Naive thymus-derived CD4-positive, alpha-beta T cell (primary cell): ENCODE results near the gene TNFAIP2. TPM values are rescaled to one million over a fixed set of nuclear protein-coding genes. Genes with fewer than 3 reads are reported as not detected.

ENCODE experiments used
- ATAC-seq: fragments of 150-1000 bp; cut with Tn5 transposase; 2 replicates; pipeline ENCODE4 v1.10.0; 2021; ENCODE audit warnings: mild to moderate bottlenecking, moderate library complexity
- CTCF ChIA-PET: fragments of 350-600 bp; sonication (Branson Sonifier 250); formaldehyde crosslinking; loops from one replicate; lab custom pipeline; 2021; ENCODE audit warnings: antibody characterized with exemption; lab: Charles Lee
- POLR2A ChIA-PET: fragments of 350-600 bp; sonication (Branson Sonifier 250); formaldehyde crosslinking; loops from one replicate; lab custom pipeline; 2021; ENCODE audit warnings: antibody characterized with exemption, inconsistent platforms; lab: Charles Lee
- DNase-seq, 9 donors: peaks; one replicate each; pipeline versions ENCODE4 v3.0.0 to v3.0.0-alpha.2; 2020 to 2022; ENCODE audit warnings: mixed read lengths in 1 of 9
- H3K27ac ChIP-seq: one replicate; pipeline ENCODE4 v1.7.0; 2013; ENCODE audit warnings: mild to moderate bottlenecking, low read depth, low read length, moderate library complexity
- H3K27me3 ChIP-seq, 2 donors: one replicate each; pipeline ENCODE4 v1.7.0; 2013; ENCODE audit warnings: low read length in 2 of 2, mild to moderate bottlenecking in 2 of 2, moderate library complexity in 2 of 2; ENCODE audit not compliant: control insufficient read depth in 2 of 2, insufficient read depth in 2 of 2
- H3K36me3 ChIP-seq, 3 experiments: 1 replicate in 2 of 3; 2 replicates in 1 of 3; pipeline ENCODE4 v1.7.0; 2013; ENCODE audit warnings: low read length in 3 of 3, mild to moderate bottlenecking in 3 of 3, moderate library complexity in 1 of 3; ENCODE audit not compliant: insufficient read depth in 3 of 3, control insufficient read depth in 2 of 3
- H3K4me1 ChIP-seq, 2 donors: one replicate each; pipeline ENCODE4 v1.7.0; 2013; ENCODE audit warnings: low read length in 2 of 2, mild to moderate bottlenecking in 2 of 2, moderate library complexity in 1 of 2; ENCODE audit not compliant: control insufficient read depth in 2 of 2, insufficient read depth in 2 of 2
- H3K4me3 ChIP-seq: 2 replicates; pipeline ENCODE4 v1.7.0; 2013; ENCODE audit warnings: mild to moderate bottlenecking, low read length
- H3K9me3 ChIP-seq, 3 experiments: 1 replicate in 2 of 3; 2 replicates in 1 of 3; pipeline ENCODE4 v1.7.0; 2013; ENCODE audit warnings: low read length in 3 of 3; ENCODE audit not compliant: control insufficient read depth in 2 of 3
- H3K27ac Mint-ChIP-seq, 9 donors: one replicate each; pipeline ENCODE4 v1.8.0; 2020 to 2022; ENCODE audit warnings: mixed read lengths in 9 of 9, mild to moderate bottlenecking in 8 of 9, moderate library complexity in 5 of 9, inconsistent platforms in 2 of 9
- H3K27me3 Mint-ChIP-seq, 5 donors: one replicate each; pipeline ENCODE4 v1.8.0; 2021 to 2022; ENCODE audit warnings: mixed read lengths in 5 of 5, mild to moderate bottlenecking in 1 of 5
- H3K36me3 Mint-ChIP-seq, 5 donors: one replicate each; pipeline ENCODE4 v1.8.0; 2020 to 2022; ENCODE audit warnings: mixed read lengths in 5 of 5, mild to moderate bottlenecking in 3 of 5, inconsistent platforms in 1 of 5
- H3K4me1 Mint-ChIP-seq, 7 donors: one replicate each; pipeline ENCODE4 v1.8.0; 2020 to 2022; ENCODE audit warnings: mixed read lengths in 7 of 7, mild to moderate bottlenecking in 3 of 7, inconsistent platforms in 1 of 7
- H3K4me3 Mint-ChIP-seq, 10 donors: one replicate each; pipeline ENCODE4 v1.8.0; 2020 to 2022; ENCODE audit warnings: mild to moderate bottlenecking in 10 of 10, mixed read lengths in 10 of 10, moderate library complexity in 6 of 10, inconsistent platforms in 2 of 10
- H3K9me3 Mint-ChIP-seq, 11 donors: one replicate each; pipeline ENCODE4 v1.8.0; 2020 to 2022; ENCODE audit warnings: mixed read lengths in 11 of 11, mild to moderate bottlenecking in 4 of 11, inconsistent platforms in 1 of 11, moderate library complexity in 1 of 11
- intact Hi-C, 2 donors: fragments of 100-400 bp; cut with micrococcal nuclease; formaldehyde crosslinking; loops; one replicate each; pipeline ENCODE4 v1.15.1; 2023
- polyA plus RNA-seq, 2 donors: library from polyadenylated mRNA; unstranded; fragments of 300-500 nt; fragmentation: Illumina TruSeq; gene quantifications; one replicate each; pipeline ENCODE4 v1.2.3, GENCODE V29; 2021
- total RNA-seq, 6 experiments: library from RNA in 5 of 6; stranded (reverse) in 5 of 6; gene quantifications; 1 replicate in 5 of 6; 2 replicates in 1 of 6; pipeline ENCODE4 v1.2.3 and lab custom pipeline; 2021 to 2026

Gene TNFAIP2
- total and polyA plus RNA-seq, 7 experiments from 2014 or later: 1.1 to 309 (median 5.5) TPM; not detected in 2

DNA sequence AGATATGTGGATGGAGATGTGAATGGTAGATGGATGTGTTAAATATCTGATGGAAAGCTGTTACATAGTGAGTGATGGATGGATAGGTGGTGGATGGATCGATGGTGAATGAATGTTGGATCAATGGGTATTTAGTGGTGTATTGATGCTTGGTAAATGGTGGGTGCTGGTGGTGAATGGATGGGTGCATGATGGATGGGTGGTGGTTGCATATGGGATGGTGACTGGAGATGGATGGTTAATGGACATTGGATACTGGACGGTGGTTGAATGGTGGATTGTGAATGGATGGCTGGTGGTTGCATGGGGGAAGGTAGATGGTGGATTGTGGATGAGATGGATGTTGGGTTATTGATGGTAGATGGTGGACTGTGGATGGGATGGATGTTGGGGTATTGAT, 41.3 kb upstream of the TNFAIP2 start:
- Histone ChIP-seq H3K27me3 (no peaks in the 10 kb centered on the region), H3K27ac (no peak overlapping the region), H3K4me3 (no peak overlapping the region), H3K9me3 (no peaks in the 10 kb centered on the region), H3K36me3 (no peaks in the 10 kb centered on the region), H3K4me1 (no peaks in the 10 kb centered on the region)
- peaks cover 0 to 1% (median 0%) of the 10 kb centered on the region in 11 donors for H3K9me3 Mint-ChIP-seq
- ChIA-PET POLR2A (no interaction called here), CTCF (no interaction called here)
- H3K36me3 Mint-ChIP-seq: no peaks in the 10 kb centered on the region
- no peak for DNase-seq
- H3K4me3 Mint-ChIP-seq: no peak overlapping the region
- no peak overlapping the region for H3K27ac Mint-ChIP-seq
- peaks cover 0 to 5% (median 0%) of the 10 kb centered on the region in 7 donors for H3K4me1 Mint-ChIP-seq
- ATAC-seq: no peak
- intact Hi-C loops: no loop called here
- H3K27me3 Mint-ChIP-seq: peaks cover 4 to 21% (median 6%) of the 10 kb centered on the region in 5 donors

DNA sequence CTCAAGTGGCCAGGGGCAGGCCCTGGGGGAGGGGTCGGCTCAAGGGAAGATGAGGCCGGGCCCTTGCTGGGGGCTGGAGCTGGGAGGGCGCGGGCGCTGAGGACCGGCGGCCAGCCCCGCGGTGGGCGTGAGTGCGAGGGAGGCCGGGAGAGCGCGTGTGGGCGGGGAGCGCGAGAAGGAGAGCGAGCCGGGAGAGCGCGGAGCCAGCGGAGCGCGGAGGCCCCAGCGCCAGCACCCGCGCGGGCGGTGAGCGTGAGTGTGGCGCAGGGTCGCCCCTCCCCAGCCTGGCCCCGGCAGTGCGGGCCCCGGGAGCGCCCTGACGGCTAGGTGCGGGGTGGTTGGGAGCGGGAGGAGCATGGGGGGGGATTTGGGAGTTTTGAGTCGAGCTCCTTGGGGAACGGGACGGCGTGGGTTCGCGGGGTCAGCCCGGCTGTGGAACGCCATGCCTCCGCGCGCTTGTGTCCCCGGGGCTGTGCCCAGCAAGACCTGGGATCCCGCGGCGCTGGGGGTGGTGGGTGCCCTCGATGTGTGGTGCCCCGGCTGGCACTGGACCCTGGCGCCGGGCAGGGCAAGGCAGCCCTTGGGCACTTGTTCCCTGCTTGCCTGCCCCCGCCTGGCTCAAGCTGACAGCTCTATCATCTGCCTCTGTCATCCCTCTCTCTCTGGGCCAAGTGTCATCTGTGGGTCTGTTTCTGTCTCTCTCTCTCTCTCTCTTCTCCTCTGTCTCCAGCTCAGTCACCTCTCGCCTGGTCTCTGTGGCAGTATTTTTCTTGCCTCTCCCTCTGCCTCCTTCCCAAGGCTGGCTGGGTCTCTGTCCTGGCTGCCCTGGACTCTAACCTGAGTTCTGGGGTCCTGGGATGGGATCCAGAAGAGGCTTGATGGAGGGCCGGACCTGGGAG, 39.0 kb upstream of the TNFAIP2 start, which contains the start of gene LBHD2:
LBHD2 (plus strand) TSS at position 190 of the 899 bp plus-strand sequence. CDS start 1,803 bp downstream, outside the sequence.
- Mint-ChIP-seq H3K4me1 (peaks cover 0 to 3% (median 0%) of the 10 kb centered on the region in 7 donors), H3K9me3 (no peaks in the 10 kb centered on the region), H3K27me3 (peaks cover 4 to 25% (median 6%) of the 10 kb centered on the region in 5 donors), H3K27ac (no peak within 1 kb of the TSS), H3K36me3 (no peaks in the 10 kb centered on the region), H3K4me3 (no peak within 1 kb of the TSS)
- intact Hi-C loops: no loop called here
- no peak for DNase-seq
- Histone ChIP-seq H3K27ac (no peak within 1 kb of the TSS), H3K4me1 (no peaks in the 10 kb centered on the region), H3K4me3 (no peak within 1 kb of the TSS), H3K9me3 (no peaks in the 10 kb centered on the region), H3K36me3 (no peaks in the 10 kb centered on the region), H3K27me3 (no peaks in the 10 kb centered on the region)
- ChIA-PET POLR2A (no interaction called here), CTCF (no interaction called here)
- ATAC-seq: no peak

- ChIA-PET POLR2A (interaction anchor here (0.8 kb wide), 1 partner anchor 279 kb away, joined by 3 read pairs; no protein-coding TSS in a partner anchor), CTCF (no interaction called here)
- Mint-ChIP-seq H3K27me3 (peaks cover 4 to 25% (median 6%) of the 10 kb centered on the region in 5 donors), H3K27ac (no peak overlapping the region), H3K36me3 (no peaks in the 10 kb centered on the region), H3K4me1 (peaks cover 0 to 3% (median 0%) of the 10 kb centered on the region in 7 donors), H3K9me3 (no peaks in the 10 kb centered on the region), H3K4me3 (no peak overlapping the region)
- no peaks in the 10 kb centered on the region for H3K36me3 ChIP-seq
- H3K27me3 ChIP-seq: no peaks in the 10 kb centered on the region
- no peaks in the 10 kb centered on the region for H3K9me3 ChIP-seq
- DNase-seq (no peak), ATAC-seq (no peak)
- intact Hi-C loops: no loop called here
- H3K4me3 ChIP-seq: no peak overlapping the region
- H3K4me1 ChIP-seq: no peaks in the 10 kb centered on the region
- H3K27ac ChIP-seq: no peak overlapping the region
These were observed 37.9 kb upstream of the TNFAIP2 start for GRCh38 chr14:103085106-103086091.

DNA sequence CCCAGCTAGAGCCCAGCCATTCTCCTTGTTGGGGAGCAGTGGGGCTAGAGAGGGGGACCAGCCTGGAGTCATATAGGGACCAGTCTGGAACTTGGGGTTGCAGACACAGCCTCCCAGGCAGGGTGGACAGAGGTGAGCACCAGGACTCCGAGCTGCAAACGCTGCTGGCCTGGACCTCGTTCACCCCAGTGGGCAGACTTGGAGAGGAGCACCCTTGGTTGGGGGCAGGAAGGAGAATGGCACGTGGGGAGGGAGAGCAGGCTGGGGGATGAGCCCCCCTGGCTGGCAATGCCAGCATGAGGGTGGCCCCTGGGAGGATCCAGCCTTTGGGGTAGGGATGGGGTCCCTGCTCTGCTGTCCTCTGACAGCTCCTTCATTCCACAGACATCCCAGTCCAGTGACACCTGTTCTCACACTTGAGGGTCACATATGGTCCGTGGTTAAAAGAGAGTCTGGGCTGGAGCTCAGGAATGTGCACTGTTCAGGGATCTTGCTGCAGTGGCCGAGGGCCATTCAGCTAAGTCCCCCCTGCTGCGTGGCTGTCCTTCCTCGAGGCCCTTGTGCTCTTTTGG, 36.4 kb upstream of the TNFAIP2 start:
- CTCF ChIA-PET: interaction anchor here (0.6 to 0.7 kb wide), 2 partner anchors 562 to 1121 kb away, joined by 3 read pairs; no protein-coding TSS in a partner anchor
- no peaks in the 10 kb centered on the region for H3K9me3 ChIP-seq
- Mint-ChIP-seq H3K4me1 (peaks cover 0 to 5% (median 0%) of the 10 kb centered on the region in 7 donors), H3K27me3 (peaks cover 4 to 25% (median 10%) of the 10 kb centered on the region in 5 donors), H3K36me3 (no peaks in the 10 kb centered on the region), H3K27ac (no peak overlapping the region), H3K4me3 (no peak overlapping the region), H3K9me3 (no peaks in the 10 kb centered on the region)
- no peak overlapping the region for H3K4me3 ChIP-seq
- H3K27ac ChIP-seq: no peak overlapping the region
- DNase-seq: no peak
- POLR2A ChIA-PET: interaction anchor here (0.8 kb wide), 1 partner anchor 280 kb away, joined by 3 read pairs; no protein-coding TSS in a partner anchor
- H3K27me3 ChIP-seq: no peaks in the 10 kb centered on the region
- no peaks in the 10 kb centered on the region for H3K4me1 ChIP-seq
- no peak for ATAC-seq
- no peaks in the 10 kb centered on the region for H3K36me3 ChIP-seq
- intact Hi-C loops: no loop called here

DNA sequence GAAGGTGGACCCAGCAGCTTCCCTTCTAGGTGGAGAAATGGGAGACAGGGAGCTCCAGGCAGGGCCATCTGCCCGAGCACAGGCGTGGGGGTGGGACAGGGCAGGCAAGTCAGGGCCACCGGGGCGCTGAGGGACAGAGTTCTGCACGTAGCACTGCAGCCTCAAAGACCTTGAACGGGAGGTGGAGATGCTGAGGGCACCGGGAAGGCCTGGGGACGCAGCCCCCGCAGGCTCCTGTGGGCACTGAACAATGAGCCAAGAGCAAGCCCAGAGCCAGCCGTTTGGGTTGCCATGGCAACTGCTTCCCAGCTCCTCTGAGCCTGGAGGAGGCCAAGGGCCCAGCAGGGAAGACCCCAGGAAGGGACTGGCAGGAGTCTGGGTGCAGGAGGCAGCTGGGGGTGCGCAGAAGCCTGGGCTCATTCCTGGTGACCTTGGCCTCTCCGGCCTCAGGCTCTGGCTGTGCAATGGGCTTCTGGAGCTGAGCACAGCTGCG, 35.9 kb upstream of the TNFAIP2 start:
- H3K27ac Mint-ChIP-seq: no peak overlapping the region
- intact Hi-C loops: no loop called here

DNA sequence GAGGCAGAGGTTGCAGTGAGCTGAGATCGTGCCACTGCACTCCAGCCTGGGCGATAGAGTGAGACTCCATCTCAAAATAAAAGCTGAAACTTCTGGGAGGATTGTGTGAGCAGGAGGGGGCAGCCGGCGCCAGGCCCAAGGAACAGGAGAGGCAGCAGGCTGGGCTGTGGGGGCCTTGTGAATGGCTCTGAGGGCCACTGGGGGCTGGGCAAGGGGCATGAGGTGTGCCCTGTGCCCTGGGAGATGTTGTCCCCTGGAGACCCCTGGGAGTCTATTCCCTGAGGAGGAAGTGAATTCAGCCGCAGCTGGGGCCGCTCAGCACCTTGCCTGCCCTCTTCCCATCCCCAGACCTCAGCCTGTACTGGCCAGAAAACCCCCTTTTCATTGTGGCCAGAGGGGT, 34.3 kb upstream of the TNFAIP2 start:
- Histone ChIP-seq H3K36me3 (no peaks in the 10 kb centered on the region), H3K27ac (no peak overlapping the region), H3K27me3 (no peaks in the 10 kb centered on the region), H3K4me3 (no peak overlapping the region), H3K4me1 (no peaks in the 10 kb centered on the region), H3K9me3 (no peaks in the 10 kb centered on the region)
- Mint-ChIP-seq H3K27ac (no peak overlapping the region), H3K9me3 (no peaks in the 10 kb centered on the region), H3K36me3 (no peaks in the 10 kb centered on the region), H3K4me3 (no peak overlapping the region), H3K4me1 (peaks cover 0 to 5% (median 0%) of the 10 kb centered on the region in 7 donors), H3K27me3 (peaks cover 4 to 25% (median 10%) of the 10 kb centered on the region in 5 donors)
- intact Hi-C loops: no loop called here
- DNase-seq: no peak
- ChIA-PET CTCF (no interaction called here), POLR2A (no interaction called here)
- no peak for ATAC-seq

More for the DNA sequence above, 35.9 kb upstream of the TNFAIP2 start:
- peaks cover 0 to 5% (median 0%) of the 10 kb centered on the region in 7 donors for H3K4me1 Mint-ChIP-seq
- POLR2A ChIA-PET: no interaction called here
- Histone ChIP-seq H3K36me3 (no peaks in the 10 kb centered on the region), H3K4me1 (no peaks in the 10 kb centered on the region), H3K27me3 (no peaks in the 10 kb centered on the region), H3K27ac (no peak overlapping the region), H3K4me3 (no peak overlapping the region), H3K9me3 (no peaks in the 10 kb centered on the region)
- ATAC-seq (no peak), DNase-seq (no peak)
- no peaks in the 10 kb centered on the region for H3K9me3 Mint-ChIP-seq
- CTCF ChIA-PET: no interaction called here
- H3K36me3 Mint-ChIP-seq: no peaks in the 10 kb centered on the region
- no peak overlapping the region for H3K4me3 Mint-ChIP-seq
- peaks cover 4 to 25% (median 10%) of the 10 kb centered on the region in 5 donors for H3K27me3 Mint-ChIP-seq
